B cell (primary cell): ENCODE data around the gene PPP1CB. TPM values are rescaled to one million over a fixed set of nuclear protein-coding genes. Genes with fewer than 3 reads are reported as not detected.

Experiments used
- ATAC-seq: fragments of 200-7000 bp; cut with Tn5 transposase; one replicate; pipeline ENCODE4 v1.10.0; 2021; ENCODE audit warnings: low read depth, mild to moderate bottlenecking, moderate number of reproducible peaks, moderate library complexity
- CTCF ChIA-PET: fragments of 350-600 bp; sonication (Branson Sonifier 250); formaldehyde crosslinking; loops from one replicate; lab custom pipeline; 2021; ENCODE audit warnings: antibody characterized with exemption, inconsistent platforms; lab: Charles Lee
- POLR2A ChIA-PET: fragments of 350-600 bp; sonication (Branson Sonifier 250); formaldehyde crosslinking; loops from one replicate; lab custom pipeline; 2021; ENCODE audit warnings: antibody characterized with exemption; lab: Charles Lee
- DNase-seq: peaks from one replicate; pipeline ENCODE4 v3.0.0; 2013
- H2AFZ ChIP-seq: 2 replicates; pipeline ENCODE4 v1.6.1; 2012; ENCODE audit warnings: mild to moderate bottlenecking, low read depth, low read length; ENCODE audit not compliant: insufficient read depth, poor library complexity, severe bottlenecking
- H3K27ac ChIP-seq, 2 donors: 1 replicate in 1 of 2; 2 replicates in 1 of 2; pipeline ENCODE4 v1.5.1; 2012 to 2013; ENCODE audit warnings: low read length in 2 of 2, mild to moderate bottlenecking in 2 of 2, moderate library complexity in 1 of 2
- H3K27me3 ChIP-seq, 4 experiments: fragments of 200-600 bp in 1 of 4; sonication (generic) in 1 of 4; replicated peaks in 1 of 4; 1 replicate in 2 of 4; 2 replicates in 2 of 4; pipeline versions ENCODE4 v1.6.1 to v1.7.0; 2013 to 2016; ENCODE audit warnings: low read length in 3 of 4, mild to moderate bottlenecking in 2 of 4, mixed read lengths in 1 of 4, moderate library complexity in 1 of 4; ENCODE audit not compliant: insufficient read depth in 4 of 4, control insufficient read depth in 3 of 4; ENCODE audit errors: control extremely low read depth in 1 of 4
- H3K36me3 ChIP-seq, 2 experiments: replicated peaks in 1 of 2; 1 replicate in 1 of 2; 2 replicates in 1 of 2; pipeline versions ENCODE4 v1.6.1 to v1.7.1; 2013; ENCODE audit warnings: low read length in 1 of 2; ENCODE audit not compliant: insufficient read depth in 2 of 2, control insufficient read depth in 1 of 2; ENCODE audit errors: control extremely low read depth in 1 of 2, extremely low read depth in 1 of 2
- H3K4me1 ChIP-seq, 2 donors: fragments of 200-600 bp in 1 of 2; sonication (generic) in 1 of 2; 1 replicate in 1 of 2; 2 replicates in 1 of 2; pipeline versions ENCODE4 v1.5.1 to v1.6.1; 2013 to 2017; ENCODE audit warnings: low read length in 2 of 2; ENCODE audit not compliant: control insufficient read depth in 2 of 2, insufficient read depth in 2 of 2
- H3K4me2 ChIP-seq: replicated peaks from 2 replicates; pipeline ENCODE3; 2012; ENCODE audit warnings: mild to moderate bottlenecking, low read depth, low read length; ENCODE audit not compliant: poor library complexity, severe bottlenecking
- H3K4me3 ChIP-seq, 5 experiments: fragments of 200-600 bp in 1 of 5; sonication (generic) in 1 of 5; 1 replicate in 3 of 5; 2 replicates in 2 of 5; pipeline versions ENCODE4 v1.5.1 to v1.7.0; 2011 to 2016; ENCODE audit warnings: low read length in 4 of 5, mild to moderate bottlenecking in 4 of 5, low read depth in 2 of 5, control low read depth in 1 of 5, moderate library complexity in 1 of 5; ENCODE audit not compliant: insufficient read depth in 1 of 5; ENCODE audit errors: control extremely low read depth in 1 of 5, extremely low read depth in 1 of 5
- H3K79me2 ChIP-seq: fragments of 200-600 bp; sonication (generic); one replicate; pipeline ENCODE4 v1.6.0; 2016; ENCODE audit warnings: low read length; ENCODE audit not compliant: control insufficient read depth, insufficient read depth
- H3K9ac ChIP-seq: fragments of 200-600 bp; sonication (generic); 2 replicates; pipeline ENCODE4 v1.6.1; 2017; ENCODE audit warnings: mild to moderate bottlenecking, low read length, moderate library complexity
- H3K9me3 ChIP-seq, 3 donors: one replicate each; pipeline versions ENCODE4 v1.6.1 to v1.7.1; 2013; ENCODE audit warnings: low read length in 2 of 3; ENCODE audit not compliant: control insufficient read depth in 2 of 3, insufficient read depth in 1 of 3; ENCODE audit errors: control extremely low read depth in 1 of 3
- H4K20me1 ChIP-seq: 2 replicates; pipeline ENCODE4 v1.6.0; 2012; ENCODE audit warnings: mild to moderate bottlenecking, low read length; ENCODE audit not compliant: insufficient read depth, control insufficient read depth, poor library complexity, severe bottlenecking
- H3K27ac Mint-ChIP-seq: one replicate; pipeline ENCODE4 v1.8.0; 2021; ENCODE audit warnings: mixed read lengths
- H3K27me3 Mint-ChIP-seq: one replicate; pipeline ENCODE4 v1.8.0; 2021; ENCODE audit warnings: mixed read lengths
- H3K4me1 Mint-ChIP-seq: one replicate; pipeline ENCODE4 v1.8.0; 2021; ENCODE audit warnings: mixed read lengths
- H3K4me3 Mint-ChIP-seq: one replicate; pipeline ENCODE4 v1.8.0; 2021; ENCODE audit warnings: mixed read lengths
- H3K9me3 Mint-ChIP-seq: one replicate; pipeline ENCODE4 v1.8.0; 2022; ENCODE audit warnings: mixed read lengths; ENCODE audit not compliant: insufficient read depth
- CTCF ChIP-seq: fragments of 200-600 bp; IDR thresholded peaks from one replicate; pipeline ENCODE4 v1.8.0; 2022; ENCODE audit warnings: antibody characterized with exemption, mild to moderate bottlenecking
- EZH2 ChIP-seq: IDR thresholded peaks from 2 replicates; pipeline ENCODE4 v1.6.1; 2012; ENCODE audit warnings: borderline replicate concordance, low read depth, mild to moderate bottlenecking, moderate library complexity, low read length; ENCODE audit not compliant: insufficient read depth, poor library complexity, severe bottlenecking
- WGBS: methylation state at CpG from one replicate; pipeline ENCODE4 v1.1.5; 2013; ENCODE audit warnings: missing lambda C conversion rate; ENCODE audit not compliant: insufficient coverage; 5-methylcytosine and 5-hydroxymethylcytosine counted together
- intact Hi-C: fragments of 100-400 bp; cut with micrococcal nuclease; formaldehyde crosslinking; loops from one replicate; pipeline ENCODE4 v1.10.0; 2022
- polyA plus RNA-seq: library from polyadenylated mRNA; depleted of rRNA; stranded (reverse); fragments of >200 nt; gene quantifications from 2 replicates; pipeline ENCODE4 v1.2.3, GENCODE V29; 2012
- total RNA-seq, 2 donors: library from RNA; stranded (reverse); fragments of 120-200 nt in 1 of 2; gene quantifications; 1 replicate in 1 of 2; 2 replicates in 1 of 2; pipeline versions ENCODE4 v1.2.3 to v1.2.4, GENCODE V29; 2013 to 2022

The PPP1CB gene
- total and polyA plus RNA-seq, 2 donors (not counting 1 experiment from before 2014, with no cell fraction given): 26.9 to 152 TPM

- TF ChIP-seq EZH2 (no peak), CTCF (no peak)
- WGBS: 95% methylated on average over 2 of the region's 3 CpGs
Observed at GRCh38 chr2:28746429-28747111, 5.1 kb upstream of the PPP1CB start.

DNA sequence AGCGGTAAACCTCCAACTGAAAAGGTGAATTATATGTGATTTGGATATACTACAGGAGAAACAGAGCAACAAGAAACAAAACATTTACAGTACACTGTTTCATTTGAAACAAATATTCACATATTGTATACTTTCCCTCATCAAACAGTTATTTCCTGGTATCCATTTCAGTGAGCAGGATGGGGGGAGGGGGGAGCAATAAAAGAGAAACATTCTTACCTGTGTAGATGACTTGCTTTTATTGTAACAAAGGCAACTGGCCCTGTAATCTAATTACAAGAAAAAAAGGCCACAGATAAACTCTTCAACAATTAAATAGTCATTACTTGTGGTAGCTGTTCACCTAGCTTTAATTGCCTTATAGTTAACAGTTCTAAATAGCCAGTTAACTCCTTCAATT is 3.9 kb upstream of the PPP1CB start:
- no peak overlapping the region for H2AFZ ChIP-seq
- no CpG with 5 or more reads among the region's 1 CpG for WGBS
- no peaks in the 10 kb centered on the region for H3K36me3 ChIP-seq
- H3K27me3 Mint-ChIP-seq: no peaks in the 10 kb centered on the region
- DNase-seq (no peak), ATAC-seq (no peak)
- ChIA-PET POLR2A (no interaction called here), CTCF (interaction anchor here (10.8 kb wide), 1 partner anchor 153 kb away, joined by 112 read pairs; no protein-coding TSS in a partner anchor)
- intact Hi-C loops: no loop called here
- H3K27ac Mint-ChIP-seq: no peak overlapping the region
- H3K4me1 ChIP-seq: peaks cover 10 to 12% of the 10 kb centered on the region in 2 donors
- peaks cover 16% of the 10 kb centered on the region for H3K79me2 ChIP-seq
- no peak overlapping the region for H3K4me3 ChIP-seq
- H3K9me3 Mint-ChIP-seq: no peaks in the 10 kb centered on the region
- H4K20me1 ChIP-seq: peaks cover 8% of the 10 kb centered on the region
- no peak overlapping the region for H3K4me3 Mint-ChIP-seq
- no peaks in the 10 kb centered on the region for H3K27me3 ChIP-seq
- H3K4me2 ChIP-seq: no peak overlapping the region
- TF ChIP-seq EZH2 (no peak), CTCF (no peak)
- H3K9ac ChIP-seq: no peak overlapping the region
- no peaks in the 10 kb centered on the region for H3K9me3 ChIP-seq
- H3K4me1 Mint-ChIP-seq: peaks cover 31% of the 10 kb centered on the region
- no peak overlapping the region for H3K27ac ChIP-seq

More at GRCh38 chr2:28746429-28747111, 5.1 kb upstream of the PPP1CB start:
- Mint-ChIP-seq H3K27ac (no peak overlapping the region), H3K27me3 (no peaks in the 10 kb centered on the region), H3K9me3 (no peaks in the 10 kb centered on the region), H3K4me1 (peaks cover 27% of the 10 kb centered on the region), H3K4me3 (no peak overlapping the region)
- no peak overlapping the region for H3K9ac ChIP-seq
- no peak overlapping the region for H3K4me3 ChIP-seq
- H3K36me3 ChIP-seq: no peaks in the 10 kb centered on the region
- CTCF ChIA-PET: no interaction called here
- H3K27me3 ChIP-seq: no peaks in the 10 kb centered on the region
- H3K9me3 ChIP-seq: no peaks in the 10 kb centered on the region
- H3K79me2 ChIP-seq: peaks cover 8% of the 10 kb centered on the region
- peaks cover 10 to 12% of the 10 kb centered on the region in 2 donors for H3K4me1 ChIP-seq
- no peaks in the 10 kb centered on the region for H4K20me1 ChIP-seq
- no peak for DNase-seq
- ATAC-seq: no peak
- no peak overlapping the region for H2AFZ ChIP-seq
- intact Hi-C loops: no loop called here
- no peak overlapping the region for H3K4me2 ChIP-seq
- POLR2A ChIA-PET: no interaction called here
- H3K27ac ChIP-seq: no peak overlapping the region
